IMR-90 (cell line): ENCODE results near the gene RAD52. TPM values are rescaled to one million over a fixed set of nuclear protein-coding genes. Genes with fewer than 3 reads are reported as not detected.

Experiments
- ATAC-seq: fragments of 200-7000 bp; cut with Tn5 transposase; 2 replicates; pipeline ENCODE4 v1.9.1; 2020; ENCODE audit warnings: low read depth, mild to moderate bottlenecking, moderate library complexity
- BruUV-seq: library from RNA; stranded (reverse); fragments of 400-500 nt; replicated peaks from 2 replicates; lab custom pipeline; 2021; lab: Mats Ljungman, UMichigan
- CTCF ChIA-PET: fragments of 300-600 bp; formaldehyde crosslinking; extraction: SDS; loops from one replicate; lab custom pipeline; 2021; ENCODE audit warnings: antibody characterized with exemption; lab: Yijun Ruan, JAX
- POLR2A ChIA-PET: fragments of 300-600 bp; sonication (Branson Sonifier 250); formaldehyde crosslinking; loops from one replicate; lab custom pipeline; 2022; ENCODE audit warnings: antibody characterized with exemption; ENCODE audit not compliant: unreplicated experiment; lab: Charles Lee
- DNase-seq: peaks from one replicate; pipeline ENCODE4 v3.0.0; 2013
- H2AFZ ChIP-seq: replicated peaks from 2 replicates; pipeline ENCODE3; 2013; ENCODE audit warnings: low read length, mild to moderate bottlenecking; ENCODE audit not compliant: poor library complexity
- H2AK5ac ChIP-seq: 2 replicates; pipeline ENCODE4 v1.6.1; 2013; ENCODE audit warnings: low read depth, low read length, inconsistent platforms
- H2AK9ac ChIP-seq: replicated peaks from 2 replicates; pipeline ENCODE3; 2013; ENCODE audit warnings: mild to moderate bottlenecking, low read depth, low read length, moderate library complexity; ENCODE audit not compliant: poor library complexity
- H2BK120ac ChIP-seq: 2 replicates; pipeline ENCODE4 v1.6.1; 2013; ENCODE audit warnings: low read depth, low read length, inconsistent platforms
- H2BK15ac ChIP-seq: 3 replicates; pipeline ENCODE4 v1.6.1; 2013; ENCODE audit warnings: low read depth, low read length, inconsistent platforms
- H2BK20ac ChIP-seq: 2 replicates; pipeline ENCODE4 v1.6.1; 2013; ENCODE audit warnings: low read depth, mild to moderate bottlenecking, inconsistent platforms, low read length, moderate library complexity
- H2BK5ac ChIP-seq: 2 replicates; pipeline ENCODE4 v1.6.1; 2013; ENCODE audit warnings: mild to moderate bottlenecking, low read depth, low read length, inconsistent platforms; ENCODE audit not compliant: poor library complexity, severe bottlenecking
- H3K14ac ChIP-seq: replicated peaks from 2 replicates; pipeline ENCODE4 v1.6.1; 2013; ENCODE audit warnings: low read depth, low read length, inconsistent platforms
- H3K18ac ChIP-seq: 2 replicates; pipeline ENCODE4 v1.6.1; 2013; ENCODE audit warnings: low read depth, low read length, control low read depth
- H3K23ac ChIP-seq: 2 replicates; pipeline ENCODE4 v1.6.1; 2013; ENCODE audit warnings: low read depth, low read length, inconsistent platforms
- H3K27ac ChIP-seq: 2 replicates; pipeline ENCODE4 v1.5.1; 2013; ENCODE audit warnings: mild to moderate bottlenecking, control low read depth, low read length; ENCODE audit not compliant: insufficient read depth
- H3K27me3 ChIP-seq: 2 replicates; pipeline ENCODE4 v1.6.1; 2013; ENCODE audit warnings: low read length; ENCODE audit not compliant: control insufficient read depth, insufficient read depth
- H3K36me3 ChIP-seq: 2 replicates; pipeline ENCODE4 v1.6.1; 2013; ENCODE audit warnings: low read length, mixed read lengths; ENCODE audit not compliant: control insufficient read depth, insufficient read depth
- H3K4ac ChIP-seq: 2 replicates; pipeline ENCODE4 v1.6.1; 2013; ENCODE audit warnings: low read depth, low read length, inconsistent platforms
- H3K4me1 ChIP-seq: 2 replicates; pipeline ENCODE4 v1.6.1; 2013; ENCODE audit warnings: low read length, mixed read lengths; ENCODE audit not compliant: control insufficient read depth, insufficient read depth
- H3K4me2 ChIP-seq: 2 replicates; pipeline ENCODE4 v1.6.1; 2013; ENCODE audit warnings: low read depth, mild to moderate bottlenecking, control low read depth, low read length, moderate library complexity
- H3K4me3 ChIP-seq: 2 replicates; pipeline ENCODE4 v1.5.1; 2013; ENCODE audit warnings: low read depth, mild to moderate bottlenecking, control low read depth, low read length, moderate library complexity; ENCODE audit not compliant: insufficient read depth
- H3K56ac ChIP-seq: 2 replicates; pipeline ENCODE4 v1.6.1; 2013; ENCODE audit warnings: low read length, inconsistent platforms; ENCODE audit not compliant: insufficient read depth; ENCODE audit errors: extremely low read depth
- H3K79me1 ChIP-seq, 2 experiments: 2 replicates each; pipeline ENCODE4 v1.6.1; 2013; ENCODE audit warnings: low read length in 2 of 2, inconsistent platforms in 1 of 2, low read depth in 1 of 2
- H3K9ac ChIP-seq: 2 replicates; pipeline ENCODE4 v1.6.1; 2013; ENCODE audit warnings: low read depth, low read length, control low read depth
- H3K9me1 ChIP-seq: 2 replicates; pipeline ENCODE4 v1.6.1; 2013; ENCODE audit warnings: low read length, inconsistent platforms; ENCODE audit not compliant: insufficient read depth
- H3K9me3 ChIP-seq: 2 replicates; pipeline ENCODE4 v1.6.1; 2013; ENCODE audit warnings: low read length; ENCODE audit not compliant: control insufficient read depth, insufficient read depth
- H4K20me1 ChIP-seq: 2 replicates; pipeline ENCODE4 v1.6.1; 2013; ENCODE audit warnings: low read length, inconsistent platforms; ENCODE audit not compliant: insufficient read depth
- H4K5ac ChIP-seq: 2 replicates; pipeline ENCODE4 v1.6.1; 2013; ENCODE audit warnings: mild to moderate bottlenecking, low read depth, low read length, control low read depth
- H4K8ac ChIP-seq, 2 experiments: 2 replicates each; pipeline ENCODE4 v1.6.1; 2013; ENCODE audit warnings: low read depth in 2 of 2, low read length in 2 of 2, control low read depth in 1 of 2, inconsistent platforms in 1 of 2
- H4K91ac ChIP-seq: 2 replicates; pipeline ENCODE4 v1.6.1; 2013; ENCODE audit warnings: low read depth, low read length, inconsistent platforms; ENCODE audit not compliant: insufficient read depth
- CTCF ChIP-seq: conservative IDR thresholded peaks from 2 replicates; pipeline ENCODE4 v1.5.1; 2012; ENCODE audit warnings: mild to moderate bottlenecking, low read depth, low read length, improper control_type of control experiment
- FOS ChIP-seq: fragments of 150-350 bp; IDR thresholded peaks from 2 replicates; pipeline ENCODE4 v1.6.1; 2016; ENCODE audit warnings: low read depth, low read length
- MAFK ChIP-seq: IDR thresholded peaks from 2 replicates; pipeline ENCODE4 v1.6.1; 2012; ENCODE audit warnings: low read depth, low read length, improper control_type of control experiment
- MXI1 ChIP-seq: IDR thresholded peaks from 2 replicates; pipeline ENCODE4 v1.6.1; 2012; ENCODE audit warnings: low read depth, mild to moderate bottlenecking, low read length, moderate library complexity, borderline replicate concordance
- NFE2L2 ChIP-seq: fragments of 150-350 bp; IDR thresholded peaks from 2 replicates; pipeline ENCODE4 v1.6.1; 2016; ENCODE audit warnings: low read depth, mild to moderate bottlenecking, low read length
- SMC3 ChIP-seq: fragments of 150-350 bp; IDR thresholded peaks from 2 replicates; pipeline ENCODE4 v1.6.1; 2016; ENCODE audit warnings: low read depth, mild to moderate bottlenecking, antibody characterized with exemption, low read length, moderate library complexity
- WGBS, 2 experiments: methylation state at CpG; one replicate each; pipeline versions ENCODE4 v1.1.5 to v1.1.7; 2013; ENCODE audit warnings: missing lambda C conversion rate in 2 of 2; ENCODE audit not compliant: insufficient read length in 1 of 2; ENCODE audit errors: extremely low coverage in 2 of 2; 5-methylcytosine and 5-hydroxymethylcytosine counted together
- dilution Hi-C: fragments of 300-500 bp; cut with HindIII; formaldehyde crosslinking; loops from one replicate; pipeline ENCODE4 v1.14.3; 2018; ENCODE audit warnings: low sequenced_read_pairs; ENCODE audit not compliant: unreplicated experiment
- in situ Hi-C: fragments of 300-500 bp; cut with MboI; formaldehyde crosslinking; loops from 3 replicates; pipeline ENCODE4 v1.14.3; 2019; ENCODE audit warnings: low sequenced_read_pairs, inconsistent platforms, mixed read lengths
- intact Hi-C: fragments of 100-400 bp; cut with micrococcal nuclease; formaldehyde crosslinking; loops from 2 replicates; pipeline ENCODE4 v1.10.0; 2022
- polyA plus RNA-seq, 3 experiments: library from polyadenylated mRNA; depleted of rRNA; stranded (reverse); fragments of >200 nt; gene quantifications; 2 replicates each; pipeline ENCODE4 v1.2.3, GENCODE V29; 2012; ENCODE audit warnings: low replicate concordance in 1 of 3
- total RNA-seq: library from RNA; depleted of rRNA; stranded (reverse); fragments of >200 nt; gene quantifications from 2 replicates; pipeline ENCODE4 v1.2.3, GENCODE V29; 2012

The RAD52 gene
- total and polyA plus RNA-seq, 2 of the 4 experiments (the other 2 are of a cell fraction) = 10.7 to 11.3 TPM

- TF ChIP-seq CTCF = no peak
- no peak for TF ChIP-seq NFE2L2
- no peak for TF ChIP-seq MAFK
- TF ChIP-seq MXI1 = no peak
- no peak for TF ChIP-seq FOS
- no peak for TF ChIP-seq SMC3
- peaks cover 13% of the 10 kb centered on the region; the same call in 1 of the 2 replicates for H3K9me1 ChIP-seq
- no peak overlapping the region for H3K18ac ChIP-seq
- no peak overlapping the region for H4K91ac ChIP-seq
- H3K56ac ChIP-seq = no peak overlapping the region
- H3K36me3 ChIP-seq = peaks cover 13% of the 10 kb centered on the region
- H2AK9ac ChIP-seq = no peak overlapping the region
- H3K4ac ChIP-seq = no peak overlapping the region
- peak overlapping the region; percentile 18 for H3K23ac ChIP-seq
- ChIA-PET CTCF (no interaction called here), POLR2A (no interaction called here)
- no peak overlapping the region for H3K9ac ChIP-seq
- no peak overlapping the region for H3K4me3 ChIP-seq
- H3K14ac ChIP-seq = no peak overlapping the region
- no peaks in the 10 kb centered on the region for H3K4me1 ChIP-seq
- no TSS peak for BruUV-seq
- no peak for ATAC-seq
- H3K27me3 ChIP-seq = no peaks in the 10 kb centered on the region
- no peak overlapping the region for H2AFZ ChIP-seq
- intact Hi-C loops = loop anchor here (10.0 kb wide), 1 partner anchor 52 kb away; no protein-coding TSS in a partner anchor
- no peak overlapping the region for H2BK5ac ChIP-seq
- H3K79me1 ChIP-seq = peaks cover 31 to 40% of the 10 kb centered on the region in 2 experiments
- H4K5ac ChIP-seq = no peak overlapping the region
- no peak overlapping the region for H3K4me2 ChIP-seq
- H4K8ac ChIP-seq = no peak overlapping the region
- dilution Hi-C loops = no loop called here
- no peaks in the 10 kb centered on the region for H3K9me3 ChIP-seq
- H2BK20ac ChIP-seq = no peak overlapping the region
- H2AK5ac ChIP-seq = no peak overlapping the region
- in situ Hi-C loops = no loop called here
- no peak overlapping the region for H2BK120ac ChIP-seq
- H3K27ac ChIP-seq = no peak overlapping the region
- no peak overlapping the region for H2BK15ac ChIP-seq
- no peak for DNase-seq
- WGBS, 2 experiments = no CpG with 5 or more reads among the region's 8 CpGs
- H4K20me1 ChIP-seq = no peaks in the 10 kb centered on the region; the same call in 1 of the 2 replicates
These were observed 12.8 kb downstream of the RAD52 start for GRCh38 chr12:936377-937345.
